B cell (primary cell): ENCODE results near the gene STK35.

ENCODE experiments used
- EZH2 ChIP-seq: IDR thresholded peaks from 2 replicates; pipeline ENCODE4 v1.6.1; 2012; ENCODE audit warnings: borderline replicate concordance, low read depth, mild to moderate bottlenecking, moderate library complexity, low read length; ENCODE audit not compliant: insufficient read depth, poor library complexity, severe bottlenecking
- TF ChIP-seq, protein P1 (sequence below): fragments of 200-600 bp; IDR thresholded peaks from one replicate; pipeline ENCODE4 v1.8.0; 2022; ENCODE audit warnings: antibody characterized with exemption, mild to moderate bottlenecking

- TF ChIP-seq, protein P1, sequence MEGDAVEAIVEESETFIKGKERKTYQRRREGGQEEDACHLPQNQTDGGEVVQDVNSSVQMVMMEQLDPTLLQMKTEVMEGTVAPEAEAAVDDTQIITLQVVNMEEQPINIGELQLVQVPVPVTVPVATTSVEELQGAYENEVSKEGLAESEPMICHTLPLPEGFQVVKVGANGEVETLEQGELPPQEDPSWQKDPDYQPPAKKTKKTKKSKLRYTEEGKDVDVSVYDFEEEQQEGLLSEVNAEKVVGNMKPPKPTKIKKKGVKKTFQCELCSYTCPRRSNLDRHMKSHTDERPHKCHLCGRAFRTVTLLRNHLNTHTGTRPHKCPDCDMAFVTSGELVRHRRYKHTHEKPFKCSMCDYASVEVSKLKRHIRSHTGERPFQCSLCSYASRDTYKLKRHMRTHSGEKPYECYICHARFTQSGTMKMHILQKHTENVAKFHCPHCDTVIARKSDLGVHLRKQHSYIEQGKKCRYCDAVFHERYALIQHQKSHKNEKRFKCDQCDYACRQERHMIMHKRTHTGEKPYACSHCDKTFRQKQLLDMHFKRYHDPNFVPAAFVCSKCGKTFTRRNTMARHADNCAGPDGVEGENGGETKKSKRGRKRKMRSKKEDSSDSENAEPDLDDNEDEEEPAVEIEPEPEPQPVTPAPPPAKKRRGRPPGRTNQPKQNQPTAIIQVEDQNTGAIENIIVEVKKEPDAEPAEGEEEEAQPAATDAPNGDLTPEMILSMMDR: no peak
- no peak for TF ChIP-seq EZH2
Measured at GRCh38 chr20:2178318-2179232, 76.9 kb downstream of the STK35 start.
